Measurements from ENCODE around the gene OPTN.

The OPTN gene

DNA sequence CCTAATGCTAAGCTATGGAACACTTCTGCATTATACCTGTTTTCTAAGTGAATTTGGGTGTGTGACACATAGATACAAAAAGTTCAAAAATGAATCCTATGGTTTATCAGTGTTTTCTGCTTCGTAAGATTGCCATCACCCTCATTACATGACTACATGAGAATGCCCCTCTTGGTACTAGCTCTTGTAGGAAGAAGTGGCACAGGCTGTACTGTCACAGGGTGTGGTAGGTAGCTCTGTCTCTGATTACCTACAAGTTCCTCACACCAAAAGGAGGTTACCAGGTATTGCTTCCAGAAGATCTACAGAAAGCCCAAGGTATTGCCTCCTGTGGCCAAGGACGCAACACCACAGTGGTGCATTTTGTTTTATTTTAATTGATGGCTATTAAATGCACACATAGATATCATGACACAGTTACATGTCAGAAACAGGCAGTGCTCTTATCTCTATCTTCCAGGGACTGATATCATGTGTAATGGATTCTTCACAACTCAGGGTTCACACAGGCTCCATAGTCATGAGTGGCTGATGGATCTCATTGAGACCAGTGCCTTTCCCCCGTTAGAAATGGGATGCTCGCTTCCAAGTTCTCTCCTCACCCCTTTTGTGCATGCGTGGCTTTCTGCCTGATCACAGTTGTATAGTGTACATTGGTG lies 6.6 kb downstream of the OPTN start:
- TF ChIP-seq, protein P1, sequence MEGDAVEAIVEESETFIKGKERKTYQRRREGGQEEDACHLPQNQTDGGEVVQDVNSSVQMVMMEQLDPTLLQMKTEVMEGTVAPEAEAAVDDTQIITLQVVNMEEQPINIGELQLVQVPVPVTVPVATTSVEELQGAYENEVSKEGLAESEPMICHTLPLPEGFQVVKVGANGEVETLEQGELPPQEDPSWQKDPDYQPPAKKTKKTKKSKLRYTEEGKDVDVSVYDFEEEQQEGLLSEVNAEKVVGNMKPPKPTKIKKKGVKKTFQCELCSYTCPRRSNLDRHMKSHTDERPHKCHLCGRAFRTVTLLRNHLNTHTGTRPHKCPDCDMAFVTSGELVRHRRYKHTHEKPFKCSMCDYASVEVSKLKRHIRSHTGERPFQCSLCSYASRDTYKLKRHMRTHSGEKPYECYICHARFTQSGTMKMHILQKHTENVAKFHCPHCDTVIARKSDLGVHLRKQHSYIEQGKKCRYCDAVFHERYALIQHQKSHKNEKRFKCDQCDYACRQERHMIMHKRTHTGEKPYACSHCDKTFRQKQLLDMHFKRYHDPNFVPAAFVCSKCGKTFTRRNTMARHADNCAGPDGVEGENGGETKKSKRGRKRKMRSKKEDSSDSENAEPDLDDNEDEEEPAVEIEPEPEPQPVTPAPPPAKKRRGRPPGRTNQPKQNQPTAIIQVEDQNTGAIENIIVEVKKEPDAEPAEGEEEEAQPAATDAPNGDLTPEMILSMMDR (IDR thresholded peaks at IDR 0.05; ENCODE audit: insufficient read depth, low read depth, low read length, missing control alignments) = no peak
- H3K4me3 ChIP-seq (ENCODE audit: low read length) = no peak overlapping the region
- DNase-seq (ENCODE audit: low read depth) = no peak

DNA sequence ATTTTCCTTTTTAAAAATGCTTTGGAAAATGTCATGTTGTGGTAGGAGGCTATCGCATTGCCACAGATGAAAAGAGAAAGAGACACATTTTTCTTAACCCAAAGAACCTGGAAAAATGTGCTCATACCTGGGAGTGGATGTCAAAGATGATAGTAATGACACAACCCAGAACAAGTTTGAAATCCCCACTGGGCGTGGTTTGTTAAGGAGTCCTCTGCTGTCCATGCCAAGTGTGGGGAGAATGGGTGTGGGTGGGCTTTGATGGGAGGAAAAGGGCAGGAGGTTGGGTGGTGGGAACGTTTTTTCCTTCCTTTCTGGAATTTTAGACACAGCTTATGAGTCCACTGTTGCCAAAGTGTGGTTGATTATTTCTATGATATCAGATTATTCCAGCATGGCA lies 10.9 kb downstream of the OPTN start:
- H3K4me3 ChIP-seq (ENCODE audit: low read length) = no peak overlapping the region
- TF ChIP-seq, protein P1 (IDR thresholded peaks at IDR 0.05; ENCODE audit: insufficient read depth, low read depth, low read length, missing control alignments) = no peak
- DNase-seq (ENCODE audit: low read depth) = no peak

DNA sequence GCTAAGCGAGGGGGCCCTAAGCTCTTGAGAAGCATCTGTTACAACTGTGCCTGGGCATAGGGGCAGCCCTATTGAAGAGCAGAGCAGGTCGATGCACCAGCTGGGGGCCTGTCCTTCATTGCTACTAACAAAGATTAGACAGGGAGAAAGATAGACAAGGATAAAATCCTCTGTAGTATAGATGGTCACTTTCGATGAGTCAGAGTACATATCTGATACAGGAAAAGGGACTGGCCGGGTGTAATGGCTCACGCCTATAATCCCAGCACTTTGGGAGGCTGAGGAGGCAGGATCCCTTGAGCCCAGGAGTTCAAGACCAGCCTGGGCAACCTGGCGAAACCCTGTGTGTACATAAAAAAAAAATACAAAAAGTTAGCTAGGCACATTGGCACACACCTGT lies 13.6 kb downstream of the OPTN start:
- H3K4me3 ChIP-seq (ENCODE audit: low read length) = no peak overlapping the region
- DNase-seq (ENCODE audit: low read depth) = no peak
- TF ChIP-seq, protein P1 (IDR thresholded peaks at IDR 0.05; ENCODE audit: insufficient read depth, low read depth, low read length, missing control alignments) = no peak

DNA sequence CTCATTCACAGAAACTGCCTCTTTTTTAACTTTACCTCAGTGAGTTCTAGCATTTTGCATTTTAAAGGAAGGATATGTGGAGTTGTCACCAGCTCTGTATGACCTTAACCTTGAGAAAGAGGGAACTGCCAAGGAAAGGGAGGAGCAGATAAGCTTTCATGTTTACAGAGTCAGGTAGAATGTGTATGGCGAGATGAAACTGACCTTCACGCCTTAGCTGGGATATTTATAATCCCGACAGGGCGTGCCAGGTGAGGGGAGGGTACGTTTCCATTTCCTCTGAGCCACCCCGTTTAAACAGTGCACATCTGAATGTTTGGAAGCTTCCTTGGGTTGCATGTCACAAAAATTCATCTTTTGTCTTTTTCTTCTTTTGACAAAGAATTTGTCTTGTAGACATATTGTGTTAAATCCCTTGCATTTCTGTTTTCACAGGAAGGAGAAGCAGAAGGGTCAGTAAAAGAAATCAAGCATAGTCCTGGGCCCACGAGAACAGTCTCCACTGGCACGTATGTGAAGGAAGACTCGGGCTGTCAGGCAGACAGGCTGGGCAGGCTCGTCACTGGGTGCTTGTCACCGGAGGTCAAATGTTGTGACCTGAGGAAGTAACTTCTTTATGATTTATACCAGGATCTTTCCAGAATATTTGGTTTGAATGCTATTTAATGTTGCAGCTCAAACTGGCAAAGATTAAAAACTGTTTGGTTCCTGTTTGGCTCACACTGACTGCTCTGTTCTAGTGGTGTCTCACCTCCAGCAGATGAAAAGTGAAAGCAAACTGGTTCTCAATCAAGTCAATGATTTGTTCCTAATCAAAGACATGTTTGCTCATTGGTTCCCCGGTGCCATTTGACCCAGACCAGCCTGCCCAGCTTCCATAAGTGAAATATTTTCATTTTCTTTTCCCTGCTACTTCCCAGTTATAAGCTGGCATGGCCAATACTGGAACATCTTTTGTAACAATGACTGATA lies 16.2 kb downstream of the OPTN start:
- TF ChIP-seq, protein P1 (IDR thresholded peaks at IDR 0.05; ENCODE audit: insufficient read depth, low read depth, low read length, missing control alignments) = no peak
- no peak overlapping the region for H3K4me3 ChIP-seq (ENCODE audit: low read length)
- DNase-seq (ENCODE audit: low read depth) = no peak

DNA sequence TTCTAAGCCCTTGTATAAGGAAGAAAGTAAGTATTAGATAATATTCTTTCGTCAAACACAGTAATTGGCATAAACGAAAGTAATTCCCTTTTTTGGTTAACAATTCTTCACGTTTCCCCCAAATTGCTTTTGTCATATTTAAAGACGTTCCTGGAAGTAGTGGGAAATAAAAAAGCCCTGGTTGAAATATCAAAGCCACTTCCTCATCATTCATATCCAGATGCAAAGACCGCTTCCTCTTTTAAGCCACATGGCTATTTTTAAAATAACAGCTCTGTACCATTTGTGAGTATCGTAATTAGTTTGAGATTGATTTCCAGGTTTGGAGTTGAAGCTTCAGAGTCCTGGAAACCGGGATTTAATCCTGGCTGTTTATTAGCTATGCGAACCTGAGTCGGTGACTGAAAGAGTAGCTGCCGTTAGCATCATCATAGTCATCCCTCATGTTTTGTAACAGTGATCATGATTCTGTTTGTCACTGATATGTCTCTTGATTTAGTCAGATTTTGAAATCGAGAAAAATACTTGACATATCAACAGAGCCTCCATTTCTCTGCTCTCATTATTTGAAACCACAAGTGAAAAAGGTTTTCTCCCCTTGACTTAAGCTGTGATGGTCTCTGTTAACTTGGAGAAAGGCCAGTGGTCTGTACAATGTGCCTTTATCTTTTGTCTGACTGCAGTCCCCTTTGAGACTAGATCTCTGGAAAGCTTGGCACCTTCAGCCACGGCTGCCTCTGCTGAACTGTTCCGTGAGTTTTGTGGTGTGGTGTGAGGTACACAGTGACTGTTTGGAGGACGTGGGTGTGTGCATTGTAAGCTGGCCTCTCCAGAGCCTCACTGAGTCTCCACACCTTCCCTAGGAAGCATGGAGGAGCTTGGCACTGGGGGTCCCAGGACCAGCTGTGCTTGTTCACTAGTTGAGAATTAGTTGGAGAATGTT lies 18.1 kb downstream of the OPTN start:
- no peak overlapping the region for H3K4me3 ChIP-seq (ENCODE audit: low read length)
- DNase-seq (ENCODE audit: low read depth) = no peak
- TF ChIP-seq, protein P1 (IDR thresholded peaks at IDR 0.05; ENCODE audit: insufficient read depth, low read depth, low read length, missing control alignments) = no peak

DNA sequence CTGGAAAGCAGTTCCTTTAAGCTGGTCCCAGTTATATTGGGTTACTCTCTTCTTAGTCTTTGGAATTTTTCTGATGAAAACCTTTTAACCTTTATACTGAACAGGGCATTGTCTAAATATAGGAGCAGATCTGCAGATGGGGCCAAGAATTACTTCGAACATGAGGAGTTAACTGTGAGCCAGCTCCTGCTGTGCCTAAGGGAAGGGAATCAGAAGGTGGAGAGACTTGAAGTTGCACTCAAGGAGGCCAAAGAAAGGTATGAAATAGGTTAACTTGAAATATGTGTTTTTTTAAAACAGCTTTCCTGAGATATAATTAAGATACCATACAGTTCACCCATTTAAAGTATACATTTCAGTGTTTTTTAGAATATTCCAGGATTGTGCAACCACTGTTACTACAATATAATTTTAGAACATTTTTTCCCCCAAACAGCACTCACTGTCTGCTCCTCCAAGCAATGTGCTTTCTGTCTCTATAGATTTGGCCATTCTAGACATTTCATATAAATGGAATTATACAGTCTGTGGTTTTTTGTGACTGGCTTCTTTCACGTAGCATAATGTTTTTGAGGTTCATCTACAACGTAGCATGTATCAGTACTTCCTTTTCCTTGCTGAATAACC lies 18.9 kb downstream of the OPTN start:
- H3K4me3 ChIP-seq (ENCODE audit: low read length) = no peak overlapping the region
- no peak for DNase-seq (ENCODE audit: low read depth)
- TF ChIP-seq, protein P1 (IDR thresholded peaks at IDR 0.05; ENCODE audit: insufficient read depth, low read depth, low read length, missing control alignments) = no peak
